Activated naive CD8-positive, alpha-beta T cell treated with anti-CD3 and anti-CD28 coated beads for 36 hours (primary cell): ENCODE data around the gene CDCA8. TPM values are rescaled to one million over a fixed set of nuclear protein-coding genes. Genes with fewer than 3 reads are reported as not detected.

Source experiments
- DNase-seq: peaks from one replicate; pipeline ENCODE4 v3.0.0; 2021
- H3K27ac Mint-ChIP-seq: one replicate; pipeline ENCODE4 v1.8.0; 2022; ENCODE audit warnings: mild to moderate bottlenecking, moderate library complexity, mixed read lengths
- H3K27me3 Mint-ChIP-seq: one replicate; pipeline ENCODE4 v1.8.0; 2022; ENCODE audit warnings: mild to moderate bottlenecking, mixed read lengths
- H3K36me3 Mint-ChIP-seq: one replicate; pipeline ENCODE4 v1.8.0; 2021; ENCODE audit warnings: mild to moderate bottlenecking, mixed read lengths
- H3K4me1 Mint-ChIP-seq: one replicate; pipeline ENCODE4 v1.8.0; 2021; ENCODE audit warnings: mixed read lengths
- H3K4me3 Mint-ChIP-seq: one replicate; pipeline ENCODE4 v1.8.0; 2022; ENCODE audit warnings: mild to moderate bottlenecking, moderate library complexity, mixed read lengths
- H3K9me3 Mint-ChIP-seq: one replicate; pipeline ENCODE4 v1.8.0; 2022; ENCODE audit warnings: mixed read lengths
- total RNA-seq, 2 experiments: library from RNA; stranded (reverse); gene quantifications; one replicate each; pipeline ENCODE4 v1.2.3, GENCODE V29; 2021

CDCA8 gene
- 10 to 100 TPM; 60.7 to 61.9 TPM for total RNA-seq

- peaks cover 31% of the 10 kb centered on the region for H3K4me1 Mint-ChIP-seq
- H3K9me3 Mint-ChIP-seq, result no peaks in the 10 kb centered on the region
- no peaks in the 10 kb centered on the region for H3K27me3 Mint-ChIP-seq
- H3K36me3 Mint-ChIP-seq, result peaks cover 33% of the 10 kb centered on the region
- peak within 1 kb of the TSS; percentile 96 for H3K4me3 Mint-ChIP-seq
- peak within 1 kb of the TSS; percentile 94 for H3K27ac Mint-ChIP-seq
- peak; percentile 99 for DNase-seq
Observed at GRCh38 chr1:37692078-37692833, at the start of gene CDCA8. Gene CDCA8 (plus strand): TSS chr1:37692516. CDS start chr1:37692691, 175 bp downstream.

GRCh38 chr1:37647281-37647680 is 45.0 kb upstream of the CDCA8 start:
- Mint-ChIP-seq H3K9me3 (no peaks in the 10 kb centered on the region), H3K27me3 (peaks cover 5% of the 10 kb centered on the region), H3K4me1 (no peaks in the 10 kb centered on the region), H3K27ac (no peak overlapping the region), H3K4me3 (no peak overlapping the region), H3K36me3 (no peaks in the 10 kb centered on the region)
- no peak for DNase-seq

- Mint-ChIP-seq H3K4me3 (no peak overlapping the region), H3K36me3 (no peaks in the 10 kb centered on the region), H3K9me3 (no peaks in the 10 kb centered on the region), H3K27me3 (peaks cover 5% of the 10 kb centered on the region), H3K4me1 (no peaks in the 10 kb centered on the region), H3K27ac (no peak overlapping the region)
- DNase-seq, result no peak
Observed at GRCh38 chr1:37650173-37650572, 42.1 kb upstream of the CDCA8 start.

- no peak overlapping the region for H3K27ac Mint-ChIP-seq
- no peaks in the 10 kb centered on the region for H3K36me3 Mint-ChIP-seq
- no peak for DNase-seq
- H3K9me3 Mint-ChIP-seq, result no peaks in the 10 kb centered on the region
- no peak overlapping the region for H3K4me3 Mint-ChIP-seq
- peaks cover 5% of the 10 kb centered on the region for H3K27me3 Mint-ChIP-seq
- no peaks in the 10 kb centered on the region for H3K4me1 Mint-ChIP-seq
Observed at GRCh38 chr1:37650721-37651120, 41.6 kb upstream of the CDCA8 start.

GRCh38 chr1:37651803-37652202 is 40.5 kb upstream of the CDCA8 start:
- Mint-ChIP-seq H3K27ac (no peak overlapping the region), H3K4me1 (no peaks in the 10 kb centered on the region), H3K9me3 (no peaks in the 10 kb centered on the region), H3K36me3 (no peaks in the 10 kb centered on the region), H3K27me3 (peaks cover 5% of the 10 kb centered on the region), H3K4me3 (no peak overlapping the region)
- DNase-seq, result no peak

GRCh38 chr1:37652976-37653375 is 39.3 kb upstream of the CDCA8 start:
- Mint-ChIP-seq H3K27ac (no peak overlapping the region), H3K4me3 (no peak overlapping the region), H3K9me3 (no peaks in the 10 kb centered on the region), H3K27me3 (peaks cover 3% of the 10 kb centered on the region), H3K4me1 (no peaks in the 10 kb centered on the region), H3K36me3 (no peaks in the 10 kb centered on the region)
- DNase-seq, result no peak

GRCh38 chr1:37653906-37654305 is 38.4 kb upstream of the CDCA8 start:
- H3K27me3 Mint-ChIP-seq, result peaks cover 3% of the 10 kb centered on the region
- no peaks in the 10 kb centered on the region for H3K36me3 Mint-ChIP-seq
- no peak overlapping the region for H3K27ac Mint-ChIP-seq
- no peaks in the 10 kb centered on the region for H3K9me3 Mint-ChIP-seq
- DNase-seq, result no peak
- no peaks in the 10 kb centered on the region for H3K4me1 Mint-ChIP-seq
- H3K4me3 Mint-ChIP-seq, result no peak overlapping the region

GRCh38 chr1:37655274-37655673 is 37.0 kb upstream of the CDCA8 start:
- no peak overlapping the region for H3K27ac Mint-ChIP-seq

GRCh38 chr1:37656026-37656425 is 36.3 kb upstream of the CDCA8 start:
- Mint-ChIP-seq H3K27me3 (peaks cover 3% of the 10 kb centered on the region), H3K36me3 (no peaks in the 10 kb centered on the region), H3K4me3 (no peak overlapping the region), H3K9me3 (no peaks in the 10 kb centered on the region), H3K4me1 (no peaks in the 10 kb centered on the region), H3K27ac (no peak overlapping the region)
- no peak for DNase-seq

More at GRCh38 chr1:37655274-37655673, 37.0 kb upstream of the CDCA8 start:
- Mint-ChIP-seq H3K9me3 (no peaks in the 10 kb centered on the region), H3K27me3 (peaks cover 3% of the 10 kb centered on the region), H3K36me3 (no peaks in the 10 kb centered on the region), H3K4me3 (no peak overlapping the region), H3K4me1 (no peaks in the 10 kb centered on the region)
- no peak for DNase-seq

- Mint-ChIP-seq H3K27ac (no peak overlapping the region), H3K36me3 (no peaks in the 10 kb centered on the region), H3K4me1 (no peaks in the 10 kb centered on the region), H3K27me3 (peaks cover 3% of the 10 kb centered on the region), H3K4me3 (no peak overlapping the region), H3K9me3 (no peaks in the 10 kb centered on the region)
- DNase-seq, result no peak
Observed at GRCh38 chr1:37656881-37657280, 35.4 kb upstream of the CDCA8 start.

GRCh38 chr1:37657620-37658412 is 34.5 kb upstream of the CDCA8 start:
- peaks cover 3% of the 10 kb centered on the region for H3K27me3 Mint-ChIP-seq
- no peak for DNase-seq
- no peaks in the 10 kb centered on the region for H3K4me1 Mint-ChIP-seq
- H3K36me3 Mint-ChIP-seq, result no peaks in the 10 kb centered on the region
- H3K9me3 Mint-ChIP-seq, result no peaks in the 10 kb centered on the region
- H3K4me3 Mint-ChIP-seq, result no peak overlapping the region
- H3K27ac Mint-ChIP-seq, result no peak overlapping the region

GRCh38 chr1:37658486-37658885 is 33.8 kb upstream of the CDCA8 start:
- peaks cover 3% of the 10 kb centered on the region for H3K27me3 Mint-ChIP-seq
- H3K9me3 Mint-ChIP-seq, result no peaks in the 10 kb centered on the region
- no peak overlapping the region for H3K4me3 Mint-ChIP-seq
- DNase-seq, result no peak
- no peaks in the 10 kb centered on the region for H3K36me3 Mint-ChIP-seq
- no peak overlapping the region for H3K27ac Mint-ChIP-seq
- no peaks in the 10 kb centered on the region for H3K4me1 Mint-ChIP-seq

GRCh38 chr1:37660664-37661063 is 31.7 kb upstream of the CDCA8 start:
- H3K9me3 Mint-ChIP-seq, result no peaks in the 10 kb centered on the region
- no peak overlapping the region for H3K27ac Mint-ChIP-seq
- H3K27me3 Mint-ChIP-seq, result peaks cover 3% of the 10 kb centered on the region
- H3K4me1 Mint-ChIP-seq, result no peaks in the 10 kb centered on the region
- DNase-seq, result no peak
- no peak overlapping the region for H3K4me3 Mint-ChIP-seq
- H3K36me3 Mint-ChIP-seq, result no peaks in the 10 kb centered on the region

- Mint-ChIP-seq H3K9me3 (no peaks in the 10 kb centered on the region), H3K4me3 (no peak overlapping the region), H3K4me1 (no peaks in the 10 kb centered on the region)
Observed at GRCh38 chr1:37661401-37661800, 30.9 kb upstream of the CDCA8 start.

GRCh38 chr1:37662031-37662755 is 30.1 kb upstream of the CDCA8 start:
- H3K36me3 Mint-ChIP-seq, result no peaks in the 10 kb centered on the region
- H3K27me3 Mint-ChIP-seq, result peaks cover 3% of the 10 kb centered on the region
- no peak overlapping the region for H3K4me3 Mint-ChIP-seq
- no peak overlapping the region for H3K27ac Mint-ChIP-seq
- DNase-seq, result no peak
- no peaks in the 10 kb centered on the region for H3K4me1 Mint-ChIP-seq
- H3K9me3 Mint-ChIP-seq, result no peaks in the 10 kb centered on the region

More at GRCh38 chr1:37661401-37661800, 30.9 kb upstream of the CDCA8 start:
- Mint-ChIP-seq H3K36me3 (no peaks in the 10 kb centered on the region), H3K27me3 (peaks cover 3% of the 10 kb centered on the region), H3K27ac (no peak overlapping the region)
- no peak for DNase-seq
